Peyer's patch (tissue), 4 donors: ENCODE results near the gene RWDD3. TPM values are rescaled to one million over a fixed set of nuclear protein-coding genes. Genes with fewer than 3 reads are reported as not detected.

ENCODE experiments used
- DNase-seq, 3 donors: peaks; one replicate each; pipeline ENCODE4 v3.0.0-alpha.2; 2017 to 2019
- H3K27ac ChIP-seq, 4 donors: fragments of 200-600 bp; sonication (generic); one replicate each; pipeline ENCODE4 v1.5.1; 2016 to 2019
- H3K27me3 ChIP-seq, 2 donors: fragments of 200-600 bp; sonication (generic); one replicate each; pipeline ENCODE4 v1.5.1; 2019
- H3K36me3 ChIP-seq, 3 donors: fragments of 200-600 bp; sonication (generic); one replicate each; pipeline ENCODE4 v1.5.1; 2016 to 2019
- H3K4me1 ChIP-seq, 4 donors: fragments of 200-600 bp; sonication (generic); one replicate each; pipeline ENCODE4 v1.5.1; 2016 to 2019
- H3K4me3 ChIP-seq, 4 donors: fragments of 200-600 bp; sonication (generic); 1 replicate in 3 of 4; 2 replicates in 1 of 4; pipeline ENCODE4 v1.5.1; 2016 to 2019; ENCODE audit warnings: mild to moderate bottlenecking in 1 of 4
- H3K9me3 ChIP-seq, 4 donors: fragments of 200-600 bp; sonication (generic); one replicate each; pipeline ENCODE4 v1.5.1; 2016 to 2019; ENCODE audit warnings: mild to moderate bottlenecking in 1 of 4
- CTCF ChIP-seq, 6 experiments: fragments of 450-650 bp in 4 of 6; fragments of 200-600 bp in 2 of 6; sonication (generic) in 1 of 6; IDR thresholded peaks; one replicate each; pipeline ENCODE4 v1.5.1; 2017 to 2019; ENCODE audit warnings: antibody characterized with exemption in 6 of 6, mild to moderate bottlenecking in 3 of 6, moderate library complexity in 1 of 6
- POLR2A ChIP-seq, 2 donors: fragments of 450-650 bp; IDR thresholded peaks; one replicate each; pipeline ENCODE4 v1.5.1; 2017; ENCODE audit warnings: antibody characterized with exemption in 2 of 2, mild to moderate bottlenecking in 2 of 2, moderate library complexity in 2 of 2
- total RNA-seq, 4 donors: library from RNA; depleted of rRNA; stranded (reverse); fragments of >200 nt; gene quantifications; one replicate each; pipeline ENCODE4 v1.1.0, GENCODE V29; 2016

The RWDD3 gene
- total RNA-seq, 4 donors from 2014 or later, result 6.7 to 25.6 (median 12.0) TPM

- Histone ChIP-seq H3K9me3 (no peaks in the 10 kb centered on the region), H3K4me3 (no peak overlapping the region), H3K36me3 (no peaks in the 10 kb centered on the region), H3K27ac (no peak overlapping the region), H3K27me3 (no peaks in the 10 kb centered on the region), H3K4me1 (no peaks in the 10 kb centered on the region)
- TF ChIP-seq POLR2A (IDR thresholded peaks at IDR 0.05) (no peak), CTCF (IDR thresholded peaks at IDR 0.05) (no peak)
- DNase-seq, result no peak
Observed at GRCh38 chr1:95197616-95198252, 36.3 kb upstream of the RWDD3 start.

- Histone ChIP-seq H3K9me3 (no peaks in the 10 kb centered on the region), H3K36me3 (no peaks in the 10 kb centered on the region), H3K4me1 (no peaks in the 10 kb centered on the region), H3K27ac (no peak overlapping the region), H3K27me3 (no peaks in the 10 kb centered on the region), H3K4me3 (no peak overlapping the region)
- DNase-seq, result no peak
- no peak for TF ChIP-seq POLR2A (IDR thresholded peaks at IDR 0.05)
- no peak for TF ChIP-seq CTCF (IDR thresholded peaks at IDR 0.05)
Observed at GRCh38 chr1:95201905-95202304, 32.1 kb upstream of the RWDD3 start.

- Histone ChIP-seq H3K4me3 (no peak overlapping the region), H3K4me1 (no peaks in the 10 kb centered on the region), H3K27me3 (no peaks in the 10 kb centered on the region), H3K36me3 (no peaks in the 10 kb centered on the region), H3K27ac (no peak overlapping the region), H3K9me3 (no peaks in the 10 kb centered on the region)
- TF ChIP-seq CTCF (IDR thresholded peaks at IDR 0.05), result no peak
- no peak for TF ChIP-seq POLR2A (IDR thresholded peaks at IDR 0.05)
- DNase-seq, result no peak
Observed at GRCh38 chr1:95203908-95204437, 30.0 kb upstream of the RWDD3 start.

GRCh38 chr1:95206514-95206913, 27.5 kb upstream of the RWDD3 start:
- Histone ChIP-seq H3K27me3 (no peaks in the 10 kb centered on the region), H3K4me3 (no peak overlapping the region), H3K9me3 (no peaks in the 10 kb centered on the region), H3K4me1 (no peaks in the 10 kb centered on the region), H3K36me3 (no peaks in the 10 kb centered on the region), H3K27ac (no peak overlapping the region)
- no peak for TF ChIP-seq POLR2A (IDR thresholded peaks at IDR 0.05)
- TF ChIP-seq CTCF (IDR thresholded peaks at IDR 0.05), result no peak
- no peak for DNase-seq

GRCh38 chr1:95207223-95207935, 26.6 kb upstream of the RWDD3 start:
- TF ChIP-seq CTCF (IDR thresholded peaks at IDR 0.05) (no peak), POLR2A (IDR thresholded peaks at IDR 0.05) (no peak)
- Histone ChIP-seq H3K9me3 (no peaks in the 10 kb centered on the region), H3K27me3 (no peaks in the 10 kb centered on the region), H3K4me3 (no peak overlapping the region), H3K27ac (no peak overlapping the region), H3K4me1 (no peaks in the 10 kb centered on the region), H3K36me3 (no peaks in the 10 kb centered on the region)
- DNase-seq, result no peak
